ENCODE results near the gene SPEN.
A peak's percentile ranks its signal among the peaks of the same experiment; 100 is the strongest.
"Not testable (repeated sequence)": the region's sequence is repeated elsewhere in the genome, so short reads cannot be mapped to it uniquely, and the experiment has no call there.

The SPEN gene

DNA sequence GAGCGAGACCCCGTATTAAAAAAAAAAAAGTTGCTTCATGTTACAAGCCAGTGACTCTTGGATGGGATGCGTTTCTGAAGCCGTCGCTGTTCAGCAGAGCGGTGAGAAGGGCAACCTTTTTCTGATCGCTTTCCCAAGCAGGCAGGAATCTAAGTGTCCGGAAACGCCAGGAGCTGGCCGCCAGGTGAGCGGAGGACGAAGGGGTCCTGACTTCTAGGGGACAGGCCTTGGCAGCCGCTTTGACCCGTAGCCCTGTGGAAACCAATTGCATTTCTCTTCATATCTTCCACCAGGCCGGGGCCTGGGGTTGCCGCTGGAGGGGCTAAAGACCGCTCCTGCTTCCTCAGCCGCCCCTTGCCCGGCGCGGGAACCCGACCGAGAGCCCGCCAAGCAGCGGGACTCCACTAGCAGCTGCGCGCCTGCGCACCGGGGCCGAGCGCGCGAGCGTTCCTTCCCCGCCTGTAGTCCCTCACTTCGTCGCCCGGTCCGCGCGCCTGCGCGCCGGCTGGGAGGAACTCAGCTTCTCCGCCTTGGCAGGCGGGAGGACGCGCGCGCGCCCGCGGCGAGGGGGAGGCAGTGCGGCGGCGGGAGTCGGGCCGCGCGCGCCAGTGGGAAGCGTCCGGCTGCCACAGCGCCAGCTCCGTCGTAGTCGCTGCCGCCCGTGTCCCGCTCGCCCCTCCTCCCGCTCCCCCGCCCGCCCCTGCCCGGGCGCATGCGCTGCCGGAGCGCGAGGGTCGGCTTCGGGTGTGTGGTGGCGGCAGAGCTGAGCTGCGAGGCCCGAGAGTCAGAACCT is at the start of gene SPEN:
Gene SPEN (plus strand): TSS at position 608 of the 793 bp plus-strand sequence. CDS start 361 bp downstream, outside the sequence.
- peak; percentile 45 to 100 (median 95) for DNase-seq

- DNase-seq: peak in 7 of 14 donors; percentile 13 to 70 (median 29)
Observed at GRCh38 chr1:15799004-15799867, 48.3 kb upstream of the SPEN start.

DNA sequence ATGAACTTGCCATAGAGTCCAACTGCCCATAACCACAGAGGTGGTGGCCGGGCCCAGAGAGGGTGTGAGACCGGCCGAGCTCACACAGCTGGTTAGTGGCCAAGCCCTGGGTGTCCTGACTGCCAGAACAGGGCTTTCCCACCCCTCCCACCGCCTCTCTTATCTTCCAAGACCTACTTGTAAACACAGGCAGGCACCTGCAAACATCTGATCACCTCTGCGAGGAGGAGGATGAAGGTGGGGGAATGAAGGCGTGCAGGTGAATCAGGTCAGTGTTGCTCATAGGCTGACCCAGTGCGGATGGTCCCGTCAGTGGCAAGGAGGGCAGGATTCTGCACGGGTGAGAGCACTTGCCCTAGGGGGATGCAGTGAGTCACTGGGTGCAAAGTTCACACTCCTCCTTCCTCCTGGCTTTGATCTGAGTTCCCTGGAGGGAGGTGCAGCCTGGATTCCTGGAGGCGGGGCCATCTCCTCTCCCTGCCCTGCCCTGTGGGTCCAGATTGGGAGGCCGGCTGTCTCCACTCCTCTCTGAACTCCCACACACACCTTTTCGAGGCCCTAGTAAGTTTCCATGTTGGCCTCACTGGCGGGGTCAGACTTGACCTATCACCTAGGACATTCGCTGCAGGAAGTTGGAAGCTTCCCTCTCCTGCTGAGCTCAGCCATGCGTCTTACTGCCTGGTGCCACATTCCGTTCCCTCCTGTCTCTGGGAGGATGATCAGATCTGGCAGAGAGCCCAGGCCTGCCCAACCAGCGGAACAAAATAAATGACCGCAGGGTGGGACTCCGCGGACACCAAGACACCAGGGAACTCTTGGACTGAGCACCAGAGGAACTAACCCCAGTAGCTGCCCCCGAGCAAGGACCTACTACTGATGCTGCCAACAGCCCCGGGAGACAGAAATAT is 47.3 kb upstream of the SPEN start:
- peak in 5 of 14 donors; percentile 7 to 24 (median 13) for DNase-seq

GRCh38 chr1:15802234-15802965 is 45.1 kb upstream of the SPEN start:
- DNase-seq: no peak

- DNase-seq: no peak
Observed at GRCh38 chr1:15803380-15803779, 44.1 kb upstream of the SPEN start.

DNA sequence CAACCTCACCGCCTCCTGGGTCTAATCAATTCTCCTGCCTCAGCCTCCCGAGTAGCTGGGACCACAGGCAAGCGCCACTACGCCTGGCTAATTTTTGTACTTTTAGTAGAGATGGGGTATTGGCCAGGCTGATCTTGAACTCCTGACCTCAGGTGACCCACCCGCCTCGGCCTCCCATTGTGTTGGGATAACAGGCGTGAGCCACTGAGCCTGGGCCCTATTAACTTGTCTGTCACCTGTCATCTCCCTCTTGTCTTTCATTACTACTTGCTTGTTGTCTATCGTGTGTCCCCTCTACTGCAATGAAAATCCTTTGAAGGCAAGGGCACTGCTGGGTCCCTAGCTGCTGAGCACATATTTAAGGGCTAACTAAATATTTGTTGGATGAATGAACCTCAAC is 43.4 kb upstream of the SPEN start:
- no peak for DNase-seq

- DNase-seq: no peak
Observed at GRCh38 chr1:15807121-15807520, 40.4 kb upstream of the SPEN start.

DNA sequence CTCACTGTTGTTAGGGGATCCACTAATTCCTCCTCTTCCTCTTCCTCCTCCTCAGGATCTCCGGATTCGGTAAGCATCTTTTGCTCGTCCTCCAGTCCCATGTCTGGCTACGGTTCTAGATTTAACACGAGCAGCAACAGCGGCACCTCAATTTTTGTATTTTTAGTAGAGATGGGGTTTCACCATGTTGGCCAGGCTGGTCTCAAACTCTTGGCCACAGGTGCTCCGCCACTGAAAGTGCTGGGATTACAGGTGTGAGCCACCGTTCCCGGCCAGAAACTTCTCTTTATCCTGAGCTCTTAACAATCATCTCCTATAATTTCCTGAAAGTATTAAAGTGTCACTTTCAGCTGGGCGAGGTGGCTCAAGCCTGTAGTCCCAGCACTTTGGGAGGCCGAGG is 40.0 kb upstream of the SPEN start, which contains the start of gene UQCRHL:
Gene UQCRHL (minus strand): TSS at position 101 of the 400 bp plus-strand sequence. CDS start 0 bp downstream, at position 101.
- not testable (repeated sequence) for DNase-seq

DNA sequence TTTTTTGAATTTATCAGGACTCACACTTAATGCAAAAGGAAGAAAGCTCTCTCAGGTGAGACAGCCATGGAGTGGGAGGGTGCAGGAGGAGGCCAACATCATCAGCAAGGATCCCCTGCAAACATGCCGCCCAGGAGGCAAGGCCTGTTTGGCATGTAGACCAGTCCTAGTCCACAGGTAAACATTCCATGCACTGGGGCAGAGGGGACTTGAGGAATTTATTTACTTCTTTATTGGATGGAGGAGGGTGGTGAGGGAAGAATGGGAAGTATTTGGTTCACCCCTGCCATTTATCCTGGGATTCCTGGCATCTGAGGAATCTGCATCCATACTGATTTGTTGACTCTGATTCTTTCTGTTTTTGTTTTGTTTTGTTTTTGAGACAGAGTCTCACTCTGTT is 38.6 kb upstream of the SPEN start:
- no peak for DNase-seq

GRCh38 chr1:15810073-15810472 is 37.4 kb upstream of the SPEN start:
- peak in 2 of 14 donors; percentile 17 to 21 for DNase-seq

DNA sequence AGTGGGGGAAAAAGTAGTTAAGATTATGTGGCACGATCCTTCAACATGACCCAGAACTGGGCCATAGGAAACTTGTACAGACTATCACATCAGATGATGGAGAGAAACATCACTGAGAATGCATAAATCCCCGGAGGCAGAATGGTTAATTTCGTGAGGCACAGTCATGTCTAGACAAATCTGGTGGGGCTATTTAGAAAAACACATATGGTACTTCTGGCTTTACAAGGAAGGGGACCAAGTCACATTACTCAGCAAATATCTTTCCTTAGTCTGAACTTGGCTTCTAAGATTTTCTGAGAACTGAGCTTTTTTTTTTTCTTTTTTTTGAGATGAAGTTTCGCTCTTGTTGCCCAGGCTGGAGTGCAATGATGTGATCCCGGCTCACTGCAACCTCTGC is 30.8 kb upstream of the SPEN start:
- no peak for DNase-seq

DNA sequence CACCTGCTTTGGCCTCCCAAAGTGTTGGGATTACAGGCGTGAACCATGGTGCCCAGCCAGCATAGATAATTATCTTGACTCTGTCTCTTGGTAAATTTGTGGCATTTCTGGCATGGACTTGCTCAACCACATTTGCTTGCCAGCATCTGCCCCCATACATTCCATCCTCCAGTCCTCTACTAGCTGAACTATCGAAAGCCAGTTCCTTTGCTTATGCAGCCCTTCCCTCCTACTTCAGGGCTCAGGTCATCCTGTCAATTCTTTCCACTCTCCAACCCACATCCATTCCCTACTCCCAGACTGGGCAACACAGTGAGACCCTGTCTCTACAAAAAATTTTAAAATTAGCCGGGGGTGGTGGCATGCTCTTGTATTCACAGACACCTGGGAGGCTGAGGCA is 27.0 kb upstream of the SPEN start:
- DNase-seq: no peak

- DNase-seq: no peak
Observed at GRCh38 chr1:15825800-15826199, 21.7 kb upstream of the SPEN start.

GRCh38 chr1:15826810-15827507 is 20.5 kb upstream of the SPEN start:
- no peak for DNase-seq

GRCh38 chr1:15827567-15827966 is 19.9 kb upstream of the SPEN start:
- not testable (repeated sequence) for DNase-seq

- DNase-seq: not testable (repeated sequence)
Observed at GRCh38 chr1:15828931-15829330, 18.6 kb upstream of the SPEN start.

DNA sequence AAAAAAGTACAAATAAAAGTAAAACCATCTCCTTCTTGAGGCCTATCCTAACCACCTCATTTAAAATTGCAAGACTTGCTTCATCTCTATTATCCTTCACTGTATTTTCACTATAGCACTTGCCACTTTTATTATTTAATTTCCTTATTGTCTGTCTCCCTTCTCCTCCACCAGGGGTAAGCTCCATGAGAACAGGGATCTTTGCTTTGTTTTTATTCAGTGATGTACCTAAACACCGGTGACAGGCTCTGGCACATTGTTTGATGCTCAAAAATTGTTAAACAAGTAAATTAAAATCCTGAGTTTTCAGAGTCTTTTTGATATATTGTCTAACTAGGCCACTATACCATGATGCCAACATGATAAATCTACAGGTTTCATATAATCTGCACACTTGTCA is 17.2 kb upstream of the SPEN start:
- no peak for DNase-seq

DNA sequence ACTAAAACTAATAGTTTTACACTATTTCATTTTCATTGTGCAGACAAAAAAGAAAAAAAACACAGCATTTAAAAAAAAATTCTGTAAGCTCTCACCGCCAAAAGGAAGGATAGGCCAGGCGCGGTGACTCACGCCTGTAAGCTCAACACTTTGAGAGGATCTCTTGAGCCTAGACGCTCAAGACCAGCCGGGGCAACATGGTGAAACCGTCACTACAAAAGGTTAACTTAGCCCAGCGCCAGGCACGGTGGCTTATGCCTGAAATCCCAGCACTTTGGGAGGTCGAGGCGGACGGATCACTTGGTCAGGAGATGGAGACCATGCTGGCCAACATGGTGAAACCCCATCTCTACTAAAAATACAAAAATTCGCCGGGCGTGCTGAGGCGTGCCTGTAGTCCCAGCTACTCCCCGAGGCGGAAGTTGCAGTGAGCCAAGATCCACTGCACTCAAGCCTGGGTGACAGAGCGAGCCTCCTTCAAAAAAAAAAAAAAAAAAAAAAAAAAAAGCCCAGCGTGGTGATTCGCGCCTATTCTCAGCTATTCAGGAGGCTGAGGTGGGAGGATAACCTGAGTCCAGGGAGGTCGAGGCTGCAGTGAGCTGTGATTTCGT is 14.3 kb upstream of the SPEN start:
- DNase-seq: peak in 6 of 14 donors; percentile 12 to 40 (median 24)

GRCh38 chr1:15833842-15834405 is 13.6 kb upstream of the SPEN start:
- no peak for DNase-seq
